ENCODE measurements around the gene FYB1.

FYB1 gene

DNA sequence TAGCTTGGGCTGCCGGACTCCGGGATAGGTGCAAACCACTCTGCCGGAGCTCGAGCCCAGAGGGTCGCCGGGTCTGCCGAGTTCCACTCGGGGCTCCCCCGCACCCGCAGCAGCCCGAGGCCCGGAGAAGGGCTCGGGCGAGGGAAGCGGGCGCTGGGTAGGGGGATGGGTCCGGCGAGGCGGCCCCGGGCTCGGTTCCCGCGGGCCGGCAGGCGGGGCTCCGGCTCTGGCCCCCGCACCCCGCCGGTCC lies 145.7 kb downstream of the FYB1 start:
- Histone ChIP-seq H3K27ac (ENCODE audit: low read depth, low read length) (peak overlapping the region; percentile 97), H3K9me3 (ENCODE audit: control insufficient read depth in 1 of 2, low read length in 2 of 2) (no peaks in the 10 kb centered on the region), H3K4me1 (ENCODE audit: control insufficient read depth in 1 of 2, insufficient read depth in 2 of 2, low read length in 2 of 2) (peaks cover 16 to 19% of the 10 kb centered on the region in 2 donors), H3K36me3 (ENCODE audit: control insufficient read depth in 1 of 2, insufficient read depth in 2 of 2, low read length in 2 of 2) (peaks cover 0 to 2% of the 10 kb centered on the region in 2 donors), H3K27me3 (ENCODE audit: control insufficient read depth in 1 of 2, insufficient read depth in 2 of 2, low read length in 2 of 2) (no peaks in the 10 kb centered on the region), H3K9ac (ENCODE audit: low read depth in 1 of 2, low read length in 2 of 2) (peak overlapping the region; percentile 82 to 92), H3K4me3 (ENCODE audit: low read depth in 1 of 2, low read length in 2 of 2) (peak overlapping the region; percentile 95 to 97)

GRCh38 chr5:39072925-39073766 lies 146.2 kb downstream of the FYB1 start:
- H3K27me3 ChIP-seq (ENCODE audit: control insufficient read depth in 1 of 2, insufficient read depth in 2 of 2, low read length in 2 of 2): no peaks in the 10 kb centered on the region
- peak overlapping the region; percentile 95 to 97 for H3K4me3 ChIP-seq (ENCODE audit: low read depth in 1 of 2, low read length in 2 of 2)
- peaks cover 16 to 19% of the 10 kb centered on the region in 2 donors for H3K4me1 ChIP-seq (ENCODE audit: control insufficient read depth in 1 of 2, insufficient read depth in 2 of 2, low read length in 2 of 2)
- peaks cover 0 to 7% of the 10 kb centered on the region in 2 donors for H3K36me3 ChIP-seq (ENCODE audit: control insufficient read depth in 1 of 2, insufficient read depth in 2 of 2, low read length in 2 of 2)
- H3K9me3 ChIP-seq (ENCODE audit: control insufficient read depth in 1 of 2, low read length in 2 of 2): no peaks in the 10 kb centered on the region
- peak overlapping the region; percentile 97 for H3K27ac ChIP-seq (ENCODE audit: low read depth, low read length)
- peak overlapping the region; percentile 82 to 92 for H3K9ac ChIP-seq (ENCODE audit: low read depth in 1 of 2, low read length in 2 of 2)

DNA sequence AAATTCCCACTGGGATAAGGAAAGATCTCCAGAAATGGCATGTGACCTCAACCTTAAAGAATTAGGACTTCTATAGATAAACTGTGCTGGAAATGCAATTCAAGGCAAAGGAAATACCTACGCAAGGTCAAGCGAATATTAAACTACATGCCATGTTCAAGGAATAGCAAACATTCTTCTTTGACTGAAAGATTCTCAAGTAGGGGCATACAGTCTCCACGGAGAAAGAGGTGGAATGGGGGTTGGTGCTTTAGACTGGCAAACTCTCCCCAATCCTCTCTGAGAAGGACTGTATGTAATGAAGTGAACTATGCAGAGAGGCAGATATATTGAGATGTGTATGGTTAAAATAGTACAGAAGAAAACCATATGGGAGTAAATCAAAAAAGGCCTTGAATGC lies 151.3 kb downstream of the FYB1 start:
- H3K4me3 ChIP-seq (ENCODE audit: low read depth in 1 of 2, low read length in 2 of 2): no peak overlapping the region

DNA sequence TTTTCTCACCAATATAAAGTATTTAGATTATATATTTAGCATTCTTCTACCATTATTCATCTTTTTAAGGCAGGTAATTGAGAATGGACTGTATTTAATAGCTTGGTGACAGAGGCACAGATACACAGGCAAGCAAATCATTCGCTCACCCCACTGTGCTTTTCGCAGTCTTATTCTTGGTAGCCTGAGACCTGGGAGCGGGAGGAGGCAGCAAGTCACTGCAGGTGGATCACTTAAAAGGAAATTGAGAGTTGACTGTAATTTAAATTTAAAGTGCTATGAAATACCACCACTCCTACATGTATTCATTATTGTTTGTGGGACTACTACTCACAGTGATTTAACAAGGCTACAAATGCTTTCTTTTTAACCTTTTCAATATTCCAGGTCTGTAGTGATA lies 154.9 kb downstream of the FYB1 start:
- H3K27ac ChIP-seq (ENCODE audit: low read depth, low read length): no peak overlapping the region
- peaks cover 9 to 11% of the 10 kb centered on the region in 2 donors for H3K36me3 ChIP-seq (ENCODE audit: control insufficient read depth in 1 of 2, insufficient read depth in 2 of 2, low read length in 2 of 2)
- H3K9ac ChIP-seq (ENCODE audit: low read depth in 1 of 2, low read length in 2 of 2): no peak overlapping the region
- H3K4me3 ChIP-seq (ENCODE audit: low read depth in 1 of 2, low read length in 2 of 2): no peak overlapping the region
- H3K27me3 ChIP-seq (ENCODE audit: control insufficient read depth in 1 of 2, insufficient read depth in 2 of 2, low read length in 2 of 2): no peaks in the 10 kb centered on the region
- peaks cover 13 to 15% of the 10 kb centered on the region in 2 donors for H3K4me1 ChIP-seq (ENCODE audit: control insufficient read depth in 1 of 2, insufficient read depth in 2 of 2, low read length in 2 of 2)
- peaks cover 3 to 6% of the 10 kb centered on the region in 2 donors for H3K9me3 ChIP-seq (ENCODE audit: control insufficient read depth in 1 of 2, low read length in 2 of 2)

More for the DNA sequence above, 151.3 kb downstream of the FYB1 start:
- Histone ChIP-seq H3K27me3 (ENCODE audit: control insufficient read depth in 1 of 2, insufficient read depth in 2 of 2, low read length in 2 of 2) (no peaks in the 10 kb centered on the region), H3K36me3 (ENCODE audit: control insufficient read depth in 1 of 2, insufficient read depth in 2 of 2, low read length in 2 of 2) (peaks cover 9 to 11% of the 10 kb centered on the region in 2 donors), H3K4me1 (ENCODE audit: control insufficient read depth in 1 of 2, insufficient read depth in 2 of 2, low read length in 2 of 2) (peaks cover 15 to 16% of the 10 kb centered on the region in 2 donors), H3K9ac (ENCODE audit: low read depth in 1 of 2, low read length in 2 of 2) (no peak overlapping the region), H3K27ac (ENCODE audit: low read depth, low read length) (no peak overlapping the region), H3K9me3 (ENCODE audit: control insufficient read depth in 1 of 2, low read length in 2 of 2) (peaks cover 3 to 6% of the 10 kb centered on the region in 2 donors)

DNA sequence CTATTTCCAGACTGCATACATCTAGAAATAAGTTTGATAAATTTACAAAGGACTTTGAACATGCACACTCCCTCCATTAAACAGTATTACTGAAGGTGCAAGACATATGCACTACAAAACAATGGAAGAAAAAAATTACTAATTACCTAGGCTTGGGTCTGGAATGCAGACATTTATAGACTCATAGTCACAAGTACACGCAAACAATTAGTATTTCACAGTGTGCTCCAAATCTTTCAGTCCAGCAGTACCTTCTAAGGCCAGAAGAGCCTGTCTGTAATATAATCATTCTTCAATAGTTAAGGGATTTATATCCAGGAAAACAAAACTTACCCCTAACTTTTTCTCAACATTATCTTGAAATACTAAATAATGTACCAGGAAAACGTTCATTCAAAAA lies 156.3 kb downstream of the FYB1 start:
- H3K4me1 ChIP-seq (ENCODE audit: control insufficient read depth in 1 of 2, insufficient read depth in 2 of 2, low read length in 2 of 2): peaks cover 13 to 19% of the 10 kb centered on the region in 2 donors
- no peak overlapping the region for H3K9ac ChIP-seq (ENCODE audit: low read depth in 1 of 2, low read length in 2 of 2)
- no peak overlapping the region for H3K4me3 ChIP-seq (ENCODE audit: low read depth in 1 of 2, low read length in 2 of 2)
- H3K36me3 ChIP-seq (ENCODE audit: control insufficient read depth in 1 of 2, insufficient read depth in 2 of 2, low read length in 2 of 2): peaks cover under 1 to 11% of the 10 kb centered on the region in 2 donors
- H3K27ac ChIP-seq (ENCODE audit: low read depth, low read length): no peak overlapping the region
- H3K9me3 ChIP-seq (ENCODE audit: control insufficient read depth in 1 of 2, low read length in 2 of 2): peaks cover 3 to 6% of the 10 kb centered on the region in 2 donors
- no peaks in the 10 kb centered on the region for H3K27me3 ChIP-seq (ENCODE audit: control insufficient read depth in 1 of 2, insufficient read depth in 2 of 2, low read length in 2 of 2)

DNA sequence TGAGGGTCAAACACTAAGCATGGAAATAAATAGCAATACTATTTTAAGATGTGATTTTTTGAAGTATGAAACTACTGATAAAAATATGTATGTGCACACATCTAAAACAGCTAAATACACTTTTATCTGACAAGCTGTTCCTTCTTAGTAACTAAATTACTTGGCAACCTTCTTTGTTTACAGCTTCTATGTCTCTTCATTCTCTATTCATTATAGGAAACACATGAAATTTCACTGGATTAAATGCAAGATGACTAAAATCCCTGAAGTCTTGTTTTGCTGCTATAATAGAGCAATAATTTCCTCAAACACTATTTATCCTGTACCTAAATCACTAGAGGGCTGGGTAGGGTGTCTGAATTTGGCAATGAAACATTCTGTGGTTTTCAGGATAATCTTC lies 156.8 kb downstream of the FYB1 start:
- no peaks in the 10 kb centered on the region for H3K27me3 ChIP-seq (ENCODE audit: control insufficient read depth in 1 of 2, insufficient read depth in 2 of 2, low read length in 2 of 2)
- H3K4me1 ChIP-seq (ENCODE audit: control insufficient read depth in 1 of 2, insufficient read depth in 2 of 2, low read length in 2 of 2): peaks cover 13 to 19% of the 10 kb centered on the region in 2 donors
- H3K9ac ChIP-seq (ENCODE audit: low read depth in 1 of 2, low read length in 2 of 2): no peak overlapping the region
- H3K4me3 ChIP-seq (ENCODE audit: low read depth in 1 of 2, low read length in 2 of 2): no peak overlapping the region
- peaks cover 0 to 11% of the 10 kb centered on the region in 2 donors for H3K36me3 ChIP-seq (ENCODE audit: control insufficient read depth in 1 of 2, insufficient read depth in 2 of 2, low read length in 2 of 2)
- no peak overlapping the region for H3K27ac ChIP-seq (ENCODE audit: low read depth, low read length)
- peaks cover 3 to 6% of the 10 kb centered on the region in 2 donors for H3K9me3 ChIP-seq (ENCODE audit: control insufficient read depth in 1 of 2, low read length in 2 of 2)

- Histone ChIP-seq H3K36me3 (ENCODE audit: control insufficient read depth in 1 of 2, insufficient read depth in 2 of 2, low read length in 2 of 2) (peaks cover 0 to 10% of the 10 kb centered on the region in 2 donors), H3K9me3 (ENCODE audit: control insufficient read depth in 1 of 2, low read length in 2 of 2) (peaks cover 3 to 6% of the 10 kb centered on the region in 2 donors), H3K27me3 (ENCODE audit: control insufficient read depth in 1 of 2, insufficient read depth in 2 of 2, low read length in 2 of 2) (no peaks in the 10 kb centered on the region), H3K4me1 (ENCODE audit: control insufficient read depth in 1 of 2, insufficient read depth in 2 of 2, low read length in 2 of 2) (peaks cover 13 to 19% of the 10 kb centered on the region in 2 donors), H3K27ac (ENCODE audit: low read depth, low read length) (no peak overlapping the region), H3K9ac (ENCODE audit: low read depth in 1 of 2, low read length in 2 of 2) (no peak overlapping the region), H3K4me3 (ENCODE audit: low read depth in 1 of 2, low read length in 2 of 2) (no peak overlapping the region)
Observed at GRCh38 chr5:39062104-39062503, 157.3 kb downstream of the FYB1 start.

- Histone ChIP-seq H3K9me3 (ENCODE audit: control insufficient read depth in 1 of 2, low read length in 2 of 2) (no peaks in the 10 kb centered on the region), H3K4me1 (ENCODE audit: control insufficient read depth in 1 of 2, insufficient read depth in 2 of 2, low read length in 2 of 2) (peaks cover 18 to 19% of the 10 kb centered on the region in 2 donors), H3K36me3 (ENCODE audit: control insufficient read depth in 1 of 2, insufficient read depth in 2 of 2, low read length in 2 of 2) (no peaks in the 10 kb centered on the region), H3K4me3 (ENCODE audit: low read depth in 1 of 2, low read length in 2 of 2) (no peak overlapping the region), H3K27me3 (ENCODE audit: control insufficient read depth in 1 of 2, insufficient read depth in 2 of 2, low read length in 2 of 2) (no peaks in the 10 kb centered on the region), H3K9ac (ENCODE audit: low read depth in 1 of 2, low read length in 2 of 2) (no peak overlapping the region), H3K27ac (ENCODE audit: low read depth, low read length) (no peak overlapping the region)
Observed at GRCh38 chr5:39059064-39059463, 160.3 kb downstream of the FYB1 start.

DNA sequence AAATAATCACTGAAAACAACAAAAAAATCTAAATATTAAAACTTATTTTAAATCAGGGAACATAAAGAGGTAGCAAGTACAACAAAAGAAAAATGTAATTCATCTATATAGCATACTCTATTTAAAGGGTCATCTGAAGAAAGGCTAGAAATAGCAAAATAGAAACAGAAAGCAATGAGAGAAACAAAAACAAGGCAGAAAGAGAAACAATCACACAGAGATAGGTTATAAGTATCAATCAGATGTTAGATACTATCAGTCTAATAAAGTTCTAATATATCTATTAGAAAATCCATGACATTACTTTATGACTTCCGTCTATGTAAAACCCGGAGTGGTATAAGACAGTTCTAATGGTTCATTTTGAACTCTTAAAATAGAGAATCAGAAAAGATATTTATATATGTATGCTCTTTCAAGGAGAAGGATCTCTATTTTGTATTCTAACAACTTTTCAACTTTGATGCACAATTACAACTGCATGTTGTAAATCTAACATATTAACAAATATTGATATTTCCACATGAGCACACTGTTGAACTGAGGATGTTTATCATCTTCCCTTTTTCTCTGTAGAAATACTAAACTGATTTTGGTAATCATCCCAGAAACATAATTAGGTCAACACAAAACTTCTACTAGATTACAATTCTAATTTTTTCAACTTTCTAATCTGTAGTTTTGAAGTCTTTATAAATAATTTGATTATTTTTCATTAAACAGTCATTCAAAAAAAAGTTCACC lies 161.0 kb downstream of the FYB1 start:
- Histone ChIP-seq H3K9me3 (ENCODE audit: control insufficient read depth in 1 of 2, low read length in 2 of 2) (no peaks in the 10 kb centered on the region), H3K36me3 (ENCODE audit: control insufficient read depth in 1 of 2, insufficient read depth in 2 of 2, low read length in 2 of 2) (no peaks in the 10 kb centered on the region), H3K27me3 (ENCODE audit: control insufficient read depth in 1 of 2, insufficient read depth in 2 of 2, low read length in 2 of 2) (no peaks in the 10 kb centered on the region), H3K27ac (ENCODE audit: low read depth, low read length) (no peak overlapping the region), H3K9ac (ENCODE audit: low read depth in 1 of 2, low read length in 2 of 2) (no peak overlapping the region), H3K4me1 (ENCODE audit: control insufficient read depth in 1 of 2, insufficient read depth in 2 of 2, low read length in 2 of 2) (peaks cover 14 to 17% of the 10 kb centered on the region in 2 donors), H3K4me3 (ENCODE audit: low read depth in 1 of 2, low read length in 2 of 2) (peak overlapping the region; percentile 58)

DNA sequence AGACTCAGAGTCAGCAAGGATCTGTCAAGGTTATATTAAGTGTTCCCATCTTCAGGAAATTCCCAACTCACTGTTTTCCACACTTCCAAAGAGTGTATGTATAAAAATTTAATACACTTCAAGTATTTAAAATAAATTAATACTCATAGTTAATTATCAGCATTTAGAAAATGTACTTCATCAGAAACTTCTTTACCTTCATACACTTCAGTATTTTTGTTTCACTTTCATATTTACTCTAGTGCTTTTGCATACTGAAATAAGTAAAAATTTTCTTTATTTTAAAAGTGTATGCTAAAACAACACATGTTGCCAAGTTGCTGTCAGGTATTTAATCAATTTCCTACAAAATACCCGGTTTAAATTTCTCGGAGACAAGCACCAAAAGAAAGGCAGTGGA lies 161.6 kb downstream of the FYB1 start:
- Histone ChIP-seq H3K36me3 (ENCODE audit: control insufficient read depth in 1 of 2, insufficient read depth in 2 of 2, low read length in 2 of 2) (no peaks in the 10 kb centered on the region), H3K4me3 (ENCODE audit: low read depth in 1 of 2, low read length in 2 of 2) (peak overlapping the region; percentile 58), H3K9ac (ENCODE audit: low read depth in 1 of 2, low read length in 2 of 2) (no peak overlapping the region), H3K27me3 (ENCODE audit: control insufficient read depth in 1 of 2, insufficient read depth in 2 of 2, low read length in 2 of 2) (no peaks in the 10 kb centered on the region), H3K4me1 (ENCODE audit: control insufficient read depth in 1 of 2, insufficient read depth in 2 of 2, low read length in 2 of 2) (peaks cover 9 to 12% of the 10 kb centered on the region in 2 donors), H3K27ac (ENCODE audit: low read depth, low read length) (no peak overlapping the region), H3K9me3 (ENCODE audit: control insufficient read depth in 1 of 2, low read length in 2 of 2) (no peaks in the 10 kb centered on the region)
